ENCODE results near the gene STK32B.

STK32B gene

GRCh38 chr4:5365071-5366008, 314.1 kb downstream of the STK32B start:
- DNase-seq (ENCODE audit: low spot score), result peak; percentile 78

- no peak for DNase-seq (ENCODE audit: low spot score)
Observed at GRCh38 chr4:5366009-5366386, 314.7 kb downstream of the STK32B start.

DNA sequence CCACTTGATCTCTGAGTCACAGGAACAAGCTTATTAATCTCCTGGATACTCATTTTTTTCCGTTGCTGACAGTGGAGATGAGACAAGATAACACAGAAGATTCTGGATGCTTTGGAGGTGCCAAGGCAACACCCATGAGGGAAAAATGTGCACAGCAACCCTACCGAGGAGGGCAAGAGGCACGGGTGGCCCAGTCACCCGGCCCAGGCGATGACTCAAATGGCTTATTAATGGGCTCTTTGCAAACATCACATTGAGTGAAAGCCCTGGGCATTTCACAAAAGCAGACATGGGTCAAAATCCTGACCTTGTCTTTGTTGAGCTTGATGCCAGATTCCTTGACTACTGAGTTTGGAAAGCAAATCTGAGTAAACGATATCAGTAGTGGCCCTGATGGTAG, 315.1 kb downstream of the STK32B start:
- DNase-seq (ENCODE audit: low spot score), result peak; percentile 59

GRCh38 chr4:5368426-5368825, 317.1 kb downstream of the STK32B start:
- DNase-seq (ENCODE audit: low spot score), result no peak

GRCh38 chr4:5370286-5370685, 319.0 kb downstream of the STK32B start:
- DNase-seq (ENCODE audit: low spot score), result peak; percentile 35

- DNase-seq (ENCODE audit: low spot score), result peak; percentile 34
Observed at GRCh38 chr4:5371415-5372190, 320.3 kb downstream of the STK32B start.

GRCh38 chr4:5372198-5372597, 320.9 kb downstream of the STK32B start:
- no peak for DNase-seq (ENCODE audit: low spot score)

GRCh38 chr4:5373327-5373726, 322.0 kb downstream of the STK32B start:
- DNase-seq (ENCODE audit: low spot score), result no peak

DNA sequence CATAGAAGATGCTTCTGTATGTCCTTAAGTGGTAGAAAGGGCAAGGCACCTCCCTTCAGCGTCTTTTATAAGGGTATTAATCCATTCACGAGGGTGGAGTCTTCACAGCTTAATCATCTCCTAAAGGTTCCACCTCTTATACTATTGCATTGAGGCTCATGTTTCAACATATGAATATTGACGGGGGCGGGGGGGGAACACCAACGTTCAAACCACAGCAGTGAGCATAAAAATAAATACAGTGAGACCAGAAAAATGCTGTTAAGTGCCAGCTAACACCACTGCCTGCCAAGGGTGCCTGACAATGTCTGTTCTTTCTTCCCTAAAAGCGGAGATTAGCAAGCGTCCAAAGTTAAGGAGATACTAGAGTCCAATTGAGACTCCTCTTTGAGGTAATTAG, 323.3 kb downstream of the STK32B start:
- DNase-seq (ENCODE audit: low spot score), result no peak

DNA sequence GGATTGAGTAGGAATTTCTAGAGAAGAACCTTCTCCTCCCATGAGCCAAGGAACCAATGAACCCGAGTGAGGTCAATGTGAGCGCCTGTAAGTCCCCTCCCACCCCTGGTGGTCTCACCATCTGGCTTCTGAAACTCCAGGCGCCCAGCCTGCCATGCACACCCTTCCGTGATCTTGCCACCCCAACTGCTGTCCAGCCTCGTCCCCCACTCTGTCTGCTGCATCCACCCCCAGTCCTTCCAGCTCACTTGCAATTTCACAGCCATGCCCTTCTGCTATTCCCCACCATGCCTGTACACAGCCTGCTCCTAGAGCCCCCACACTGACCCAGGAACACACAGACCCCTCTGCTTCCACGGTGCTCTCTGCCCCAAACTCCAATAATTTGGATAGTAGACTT, 323.7 kb downstream of the STK32B start:
- no peak for DNase-seq (ENCODE audit: low spot score)

GRCh38 chr4:5376015-5376414, 324.7 kb downstream of the STK32B start:
- no peak for DNase-seq (ENCODE audit: low spot score)

- peak; percentile 41 for DNase-seq (ENCODE audit: low spot score)
Observed at GRCh38 chr4:5378002-5378401, 326.7 kb downstream of the STK32B start.

GRCh38 chr4:5379895-5380294, 328.6 kb downstream of the STK32B start:
- DNase-seq (ENCODE audit: low spot score), result no peak

DNA sequence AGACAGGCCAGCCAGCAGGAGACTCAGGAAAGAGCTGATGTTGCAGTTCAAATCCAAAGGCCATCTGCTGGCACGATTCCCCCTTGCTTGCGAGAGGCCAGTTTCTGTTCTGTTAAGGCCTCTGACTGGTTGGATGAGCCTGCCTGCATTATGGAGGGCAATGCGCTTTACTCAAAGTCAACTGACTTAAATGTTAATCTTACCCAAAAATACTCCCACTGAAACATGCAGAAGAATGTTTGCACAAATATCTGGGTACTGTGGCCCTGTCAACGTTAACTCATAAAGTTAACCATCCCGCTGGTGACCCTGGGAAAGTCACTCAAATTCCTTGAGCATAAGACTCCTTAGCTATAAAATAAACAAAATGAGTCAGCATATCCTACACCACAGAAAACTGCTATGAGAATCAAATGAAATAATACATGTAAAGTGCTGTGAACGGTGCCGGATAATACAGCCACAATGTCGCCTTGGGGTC, 330.7 kb downstream of the STK32B start:
- DNase-seq (ENCODE audit: low spot score), result peak; percentile 20

DNA sequence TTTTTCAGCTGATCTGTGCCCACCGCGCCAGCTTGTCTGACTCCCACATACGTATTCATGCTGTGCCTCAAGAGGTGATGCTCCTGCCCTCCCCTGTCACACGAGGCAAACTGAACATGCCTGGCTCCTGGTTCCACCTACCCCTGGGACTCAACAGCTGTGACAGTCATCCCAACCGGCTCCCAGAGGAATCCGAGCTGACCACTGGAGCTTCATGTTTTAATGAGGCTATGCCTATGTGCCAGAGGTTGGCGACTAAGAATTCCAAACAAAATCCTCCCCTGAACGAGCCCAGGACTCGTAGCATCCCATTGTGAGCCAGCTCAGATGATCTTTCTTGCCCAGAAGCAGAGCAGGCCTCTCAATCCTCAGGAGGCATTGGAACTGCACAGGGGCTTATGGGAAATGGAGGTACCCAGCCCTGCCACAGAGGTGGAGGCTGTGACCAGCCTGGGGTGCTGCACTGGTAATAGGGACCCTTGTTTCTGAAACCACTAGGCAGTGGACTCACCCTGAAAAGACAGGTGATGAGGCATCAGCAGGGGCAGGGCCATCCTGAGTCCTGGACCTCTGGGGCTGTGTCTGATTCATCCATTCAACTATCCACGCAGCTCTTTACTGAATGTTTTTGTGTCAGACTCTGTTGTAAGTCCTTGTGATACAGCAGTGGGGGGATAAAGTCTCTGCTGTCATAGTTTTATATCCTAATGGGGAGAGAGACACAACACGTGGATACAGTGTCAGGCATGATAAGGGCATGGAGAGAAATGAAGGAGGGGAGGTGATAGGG, 332.1 kb downstream of the STK32B start:
- DNase-seq (ENCODE audit: low spot score), result no peak

DNA sequence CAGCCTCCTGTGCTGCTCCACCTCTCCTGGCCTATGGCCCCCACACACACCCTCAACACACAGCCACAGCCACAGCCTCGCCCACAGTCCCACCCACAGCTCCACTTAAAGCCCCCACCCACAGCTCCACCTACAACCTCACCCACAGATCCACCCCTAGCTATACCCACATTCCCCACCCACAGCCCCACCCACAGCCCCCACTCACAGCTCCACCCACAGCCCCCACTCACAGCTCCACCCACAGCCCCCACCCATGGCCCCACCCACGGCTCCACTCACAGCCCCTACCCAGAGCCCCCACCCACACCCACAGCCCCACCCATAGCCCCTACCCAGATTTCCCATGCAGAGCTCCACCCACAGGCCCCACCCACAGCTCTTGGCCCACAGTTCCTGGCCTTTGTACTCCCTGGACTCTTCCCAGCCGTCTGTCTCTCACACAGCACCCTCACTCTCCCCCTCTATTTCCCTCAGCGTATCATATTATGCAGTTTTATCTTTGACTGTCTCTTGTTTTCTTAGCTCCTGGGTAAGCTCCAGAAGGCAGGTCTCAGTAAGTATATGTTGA, 334.5 kb downstream of the STK32B start:
- DNase-seq (ENCODE audit: low spot score), result no peak

DNA sequence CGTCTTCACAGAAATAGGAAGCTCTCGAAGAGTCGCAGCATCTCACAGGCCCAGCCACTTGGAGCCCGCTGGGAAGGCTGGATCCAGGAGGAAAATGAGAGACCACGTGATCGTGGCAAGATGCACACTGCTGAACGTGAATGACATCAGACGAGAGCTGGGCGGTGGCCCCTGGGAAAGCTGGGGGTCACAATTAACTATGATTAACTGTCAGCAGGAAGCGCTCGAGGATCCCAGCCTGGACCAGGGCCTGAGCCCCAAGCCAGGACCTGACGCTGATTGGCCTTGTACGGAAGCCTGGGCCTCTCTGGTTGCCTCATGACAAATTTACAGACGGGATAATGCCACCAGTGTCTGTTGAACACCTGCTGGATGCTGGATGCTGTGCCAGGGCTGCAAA, 335.6 kb downstream of the STK32B start:
- no peak for DNase-seq (ENCODE audit: low spot score)

GRCh38 chr4:5387457-5387856, 336.2 kb downstream of the STK32B start:
- no peak for DNase-seq (ENCODE audit: low spot score)

GRCh38 chr4:5389756-5390310, 338.6 kb downstream of the STK32B start:
- DNase-seq (ENCODE audit: low spot score), result no peak

- DNase-seq (ENCODE audit: low spot score), result no peak
Observed at GRCh38 chr4:5391492-5391891, 340.2 kb downstream of the STK32B start.

GRCh38 chr4:5393911-5394513, 342.7 kb downstream of the STK32B start:
- no peak for DNase-seq (ENCODE audit: low spot score)
